ENCODE measurements around the gene PRKD1.

DNA sequence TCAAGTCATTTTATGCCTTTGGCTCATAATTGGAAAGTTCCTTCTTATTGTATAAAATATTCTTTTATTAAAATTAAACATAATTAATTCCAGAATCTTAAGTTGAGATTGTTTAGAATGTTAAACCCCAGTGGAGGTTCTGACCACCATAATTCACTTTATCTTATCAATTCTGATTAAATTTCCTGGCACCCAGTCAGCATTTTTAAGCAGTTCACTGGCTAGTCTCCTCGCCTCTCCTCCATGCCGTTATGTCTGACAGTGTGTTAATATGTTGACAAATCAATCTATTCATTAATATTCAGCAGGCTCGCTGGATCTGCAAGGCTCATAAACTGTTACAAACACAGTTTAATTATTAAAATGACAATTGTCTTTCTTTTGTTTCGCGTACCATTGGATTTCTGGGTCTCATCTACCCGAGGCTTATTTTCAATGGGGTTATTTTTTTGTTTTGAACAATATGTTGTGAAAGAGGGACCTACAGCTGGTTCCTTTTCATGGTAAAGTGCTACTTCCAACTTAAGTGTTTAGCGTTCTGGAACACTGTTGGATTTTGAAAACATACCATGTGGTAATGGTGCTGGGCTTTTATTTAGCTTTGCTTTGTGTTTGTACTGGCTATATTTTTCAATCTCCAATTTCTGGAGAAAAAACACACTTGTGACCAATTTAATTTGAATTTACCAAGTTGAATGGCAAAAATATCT, 339.7 kb downstream of the PRKD1 start:
- TF ChIP-seq YY1 (IDR thresholded peaks at IDR 0.05; ENCODE audit: insufficient read depth, insufficient read length), result no peak
- TF ChIP-seq SUZ12 (IDR thresholded peaks at IDR 0.05; ENCODE audit: extremely low read depth, insufficient read depth, insufficient read length), result no peak
- no peak for TF ChIP-seq ZNF274 (IDR thresholded peaks at IDR 0.05; ENCODE audit: low read depth, low read length)
